ENCODE data around the gene C1orf116. TPM values are rescaled to one million over a fixed set of nuclear protein-coding genes. Genes with fewer than 3 reads are reported as not detected.

The C1orf116 gene
- 0.08 TPM for polyA plus RNA-seq (2012; ENCODE audit: insufficient read length, low read depth)

DNA sequence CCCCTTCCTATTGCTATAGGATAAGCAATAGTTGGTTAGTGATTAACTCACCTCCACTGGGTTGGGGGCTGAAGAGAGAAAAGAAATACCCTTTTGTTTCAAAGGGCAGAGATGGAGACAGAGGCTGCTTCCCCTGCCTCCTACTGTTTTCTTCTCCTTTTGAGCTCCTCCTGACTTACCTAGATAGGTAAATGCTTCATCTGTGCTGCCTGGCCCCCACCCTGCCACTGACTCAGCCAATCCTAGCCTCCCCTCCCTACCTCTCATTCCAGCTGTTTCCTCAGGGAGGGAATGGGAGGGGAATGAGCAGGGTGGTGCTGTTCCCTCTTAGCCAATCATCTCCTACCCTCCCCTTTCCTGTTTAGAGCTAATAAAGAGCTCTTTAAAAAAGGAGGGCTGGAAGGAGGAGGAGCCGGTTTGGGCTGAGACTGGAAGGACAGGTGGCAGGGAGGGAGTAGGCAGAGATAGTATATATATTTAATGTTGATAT, at the start of gene C1orf116:
TSS of gene C1orf116 (minus strand) at position 229 of the 490 bp plus-strand sequence. CDS start 5,158 bp downstream, outside the sequence.
- TF ChIP-seq FOXP2 (optimal IDR thresholded peaks at IDR 0.05; ENCODE audit: borderline replicate concordance, extremely low read depth, extremely low read length, insufficient read depth) = no peak
- TF ChIP-seq SIN3A (IDR thresholded peaks at IDR 0.05; ENCODE audit: borderline replicate concordance, insufficient read depth, low read length) = no peak
- no peak for TF ChIP-seq POLR2AphosphoS5 (IDR thresholded peaks at IDR 0.05; ENCODE audit: low read depth, low read length)

DNA sequence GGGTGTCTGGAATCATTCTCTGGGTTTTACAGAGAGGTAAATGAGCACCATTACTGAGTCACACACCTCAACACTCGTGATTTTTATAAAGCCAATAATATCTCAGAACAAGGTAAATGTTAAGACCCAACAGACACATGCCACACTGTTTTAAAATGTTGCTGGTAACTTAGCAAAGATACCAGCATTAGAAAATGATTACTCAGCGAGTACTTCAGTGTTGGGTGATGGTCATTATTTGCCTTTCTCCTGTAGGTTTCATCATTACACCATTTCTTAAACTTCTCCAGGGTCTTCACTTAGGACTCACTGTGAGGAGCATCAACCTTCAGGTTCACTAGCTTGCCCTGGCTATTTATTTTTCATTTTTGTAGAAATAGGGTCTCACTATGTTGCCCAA, 49.2 kb upstream of the C1orf116 start:
- no peak for TF ChIP-seq TAF1 (IDR thresholded peaks at IDR 0.05; ENCODE audit: borderline replicate concordance, insufficient read depth, low read length)
- no peak for TF ChIP-seq POLR2AphosphoS5 (IDR thresholded peaks at IDR 0.05; ENCODE audit: low read depth, low read length)
- TF ChIP-seq, protein P1, sequence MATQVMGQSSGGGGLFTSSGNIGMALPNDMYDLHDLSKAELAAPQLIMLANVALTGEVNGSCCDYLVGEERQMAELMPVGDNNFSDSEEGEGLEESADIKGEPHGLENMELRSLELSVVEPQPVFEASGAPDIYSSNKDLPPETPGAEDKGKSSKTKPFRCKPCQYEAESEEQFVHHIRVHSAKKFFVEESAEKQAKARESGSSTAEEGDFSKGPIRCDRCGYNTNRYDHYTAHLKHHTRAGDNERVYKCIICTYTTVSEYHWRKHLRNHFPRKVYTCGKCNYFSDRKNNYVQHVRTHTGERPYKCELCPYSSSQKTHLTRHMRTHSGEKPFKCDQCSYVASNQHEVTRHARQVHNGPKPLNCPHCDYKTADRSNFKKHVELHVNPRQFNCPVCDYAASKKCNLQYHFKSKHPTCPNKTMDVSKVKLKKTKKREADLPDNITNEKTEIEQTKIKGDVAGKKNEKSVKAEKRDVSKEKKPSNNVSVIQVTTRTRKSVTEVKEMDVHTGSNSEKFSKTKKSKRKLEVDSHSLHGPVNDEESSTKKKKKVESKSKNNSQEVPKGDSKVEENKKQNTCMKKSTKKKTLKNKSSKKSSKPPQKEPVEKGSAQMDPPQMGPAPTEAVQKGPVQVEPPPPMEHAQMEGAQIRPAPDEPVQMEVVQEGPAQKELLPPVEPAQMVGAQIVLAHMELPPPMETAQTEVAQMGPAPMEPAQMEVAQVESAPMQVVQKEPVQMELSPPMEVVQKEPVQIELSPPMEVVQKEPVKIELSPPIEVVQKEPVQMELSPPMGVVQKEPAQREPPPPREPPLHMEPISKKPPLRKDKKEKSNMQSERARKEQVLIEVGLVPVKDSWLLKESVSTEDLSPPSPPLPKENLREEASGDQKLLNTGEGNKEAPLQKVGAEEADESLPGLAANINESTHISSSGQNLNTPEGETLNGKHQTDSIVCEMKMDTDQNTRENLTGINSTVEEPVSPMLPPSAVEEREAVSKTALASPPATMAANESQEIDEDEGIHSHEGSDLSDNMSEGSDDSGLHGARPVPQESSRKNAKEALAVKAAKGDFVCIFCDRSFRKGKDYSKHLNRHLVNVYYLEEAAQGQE (IDR thresholded peaks at IDR 0.05; ENCODE audit: insufficient read depth in 1 of 2, low read depth in 2 of 2, low read length in 2 of 2) = no peak
- TF ChIP-seq SIN3A (IDR thresholded peaks at IDR 0.05; ENCODE audit: borderline replicate concordance, insufficient read depth, low read length) = no peak
- TF ChIP-seq FOXP2 (optimal IDR thresholded peaks at IDR 0.05; ENCODE audit: borderline replicate concordance, extremely low read depth, extremely low read length, insufficient read depth) = no peak

DNA sequence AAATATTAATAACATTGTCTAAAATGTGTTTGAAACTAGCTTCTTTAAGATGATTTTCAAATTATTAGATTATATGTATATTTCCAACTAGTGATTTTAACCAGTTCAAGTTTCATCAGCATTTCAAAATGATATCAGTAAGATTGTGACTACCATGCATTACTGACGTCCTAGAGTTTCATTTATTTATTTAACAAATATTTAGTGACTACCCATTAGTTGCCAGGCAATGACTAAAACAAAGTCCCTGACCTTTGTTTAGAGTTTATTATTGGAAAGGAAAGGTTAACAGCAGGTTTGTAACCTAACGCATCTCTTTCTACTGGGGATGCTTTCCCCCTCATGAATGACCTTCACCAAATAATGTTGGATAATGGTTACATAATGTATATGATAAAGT, 48.5 kb upstream of the C1orf116 start:
- TF ChIP-seq TAF1 (IDR thresholded peaks at IDR 0.05; ENCODE audit: borderline replicate concordance, insufficient read depth, low read length) (no peak), SIN3A (IDR thresholded peaks at IDR 0.05; ENCODE audit: borderline replicate concordance, insufficient read depth, low read length) (no peak), FOXP2 (optimal IDR thresholded peaks at IDR 0.05; ENCODE audit: borderline replicate concordance, extremely low read depth, extremely low read length, insufficient read depth) (no peak), POLR2AphosphoS5 (IDR thresholded peaks at IDR 0.05; ENCODE audit: low read depth, low read length) (no peak)
- TF ChIP-seq, protein P1 (IDR thresholded peaks at IDR 0.05; ENCODE audit: insufficient read depth in 1 of 2, low read depth in 2 of 2, low read length in 2 of 2) = no peak

DNA sequence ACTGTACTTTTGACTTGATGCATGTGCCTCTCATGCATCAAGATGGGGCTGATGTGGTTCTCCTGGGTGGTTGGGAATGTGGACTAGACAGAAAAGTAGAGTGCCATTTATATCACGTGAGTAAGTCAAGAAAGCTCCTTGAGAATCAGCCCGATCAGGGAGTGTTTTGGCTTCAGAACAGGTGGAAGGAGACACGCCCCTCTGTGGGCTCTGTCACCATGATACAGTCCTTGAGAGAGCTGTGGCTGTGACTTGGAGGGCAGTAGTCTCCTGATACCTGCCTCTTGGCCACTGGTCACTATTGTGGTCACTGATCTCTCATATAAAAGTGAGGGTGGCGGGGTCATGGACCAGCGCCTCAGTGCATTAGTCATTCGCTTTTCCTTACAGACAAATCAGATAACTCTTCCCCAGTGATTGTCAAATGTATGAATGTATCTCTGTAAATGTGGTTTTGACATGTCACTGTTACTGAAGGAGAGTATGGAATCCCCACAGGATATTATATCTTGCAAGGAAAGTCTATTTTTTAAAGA, 47.2 kb upstream of the C1orf116 start:
- TF ChIP-seq FOXP2 (optimal IDR thresholded peaks at IDR 0.05; ENCODE audit: borderline replicate concordance, extremely low read depth, extremely low read length, insufficient read depth) (no peak), SIN3A (IDR thresholded peaks at IDR 0.05; ENCODE audit: borderline replicate concordance, insufficient read depth, low read length) (no peak), TAF1 (IDR thresholded peaks at IDR 0.05; ENCODE audit: borderline replicate concordance, insufficient read depth, low read length) (no peak), POLR2AphosphoS5 (IDR thresholded peaks at IDR 0.05; ENCODE audit: low read depth, low read length) (no peak)
- TF ChIP-seq, protein P1 (IDR thresholded peaks at IDR 0.05; ENCODE audit: insufficient read depth in 1 of 2, low read depth in 2 of 2, low read length in 2 of 2) = no peak

DNA sequence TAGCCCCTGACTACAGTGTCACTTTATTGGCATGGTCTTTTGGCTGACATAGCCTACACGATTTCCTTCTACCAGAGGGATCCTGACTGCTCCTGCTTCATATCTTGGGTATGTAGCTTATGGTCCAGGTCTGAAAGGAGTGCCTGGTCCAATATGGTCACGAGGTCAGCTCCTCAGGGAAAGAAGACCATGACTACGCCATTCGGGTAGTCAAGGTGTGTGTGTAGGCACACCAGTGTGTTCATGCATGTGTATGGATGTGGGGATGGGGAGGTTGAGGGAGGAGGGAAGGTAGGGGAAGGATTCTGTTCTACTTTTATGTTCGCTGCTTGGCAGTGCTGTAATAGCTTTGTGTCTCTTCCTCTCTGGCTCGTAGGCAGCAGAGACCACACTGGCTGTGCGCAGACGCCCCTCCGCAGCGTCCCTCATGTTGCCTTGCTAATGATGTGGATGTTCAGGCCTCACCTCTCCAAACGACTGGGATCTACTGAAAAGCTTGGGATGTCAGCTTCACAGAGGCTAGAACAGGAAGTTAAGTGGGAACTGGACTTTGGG, 46.1 kb upstream of the C1orf116 start:
- TF ChIP-seq SIN3A (IDR thresholded peaks at IDR 0.05; ENCODE audit: borderline replicate concordance, insufficient read depth, low read length) (no peak), FOXP2 (optimal IDR thresholded peaks at IDR 0.05; ENCODE audit: borderline replicate concordance, extremely low read depth, extremely low read length, insufficient read depth) (no peak), POLR2AphosphoS5 (IDR thresholded peaks at IDR 0.05; ENCODE audit: low read depth, low read length) (no peak), TAF1 (IDR thresholded peaks at IDR 0.05; ENCODE audit: borderline replicate concordance, insufficient read depth, low read length) (no peak)
- TF ChIP-seq, protein P1 (IDR thresholded peaks at IDR 0.05; ENCODE audit: insufficient read depth in 1 of 2, low read depth in 2 of 2, low read length in 2 of 2) = no peak

Measured in PFSK-1 (cell line).